Body of pancreas (tissue), 4 donors: ENCODE data around the gene PPP1R13B. TPM values are rescaled to one million over a fixed set of nuclear protein-coding genes. Genes with fewer than 3 reads are reported as not detected.

Experiments used
- ATAC-seq: fragments of 150-250 bp; one replicate; pipeline ENCODE4 v1.9.1; 2016
- DNase-seq, 4 donors: peaks; one replicate each; pipeline ENCODE4 v3.0.0-alpha.2; 2019
- H3K27ac ChIP-seq, 4 donors: fragments of 200-600 bp; sonication (generic); 1 replicate in 3 of 4; 2 replicates in 1 of 4; pipeline versions ENCODE4 v1.5.1 to v1.6.1; 2016 to 2019; ENCODE audit warnings: mild to moderate bottlenecking in 1 of 4, mixed read lengths in 1 of 4, moderate library complexity in 1 of 4
- H3K27me3 ChIP-seq, 2 donors: fragments of 200-600 bp; sonication (generic); one replicate each; pipeline ENCODE4 v1.6.0; 2016; ENCODE audit warnings: mild to moderate bottlenecking in 1 of 2
- H3K36me3 ChIP-seq, 2 donors: fragments of 200-600 bp; sonication (generic); replicated peaks in 1 of 2; 2 replicates each; pipeline ENCODE4 v1.5.1; 2016; ENCODE audit warnings: low read depth in 2 of 2; ENCODE audit not compliant: insufficient read depth in 1 of 2
- H3K4me1 ChIP-seq: fragments of 200-600 bp; sonication (generic); one replicate; pipeline ENCODE4 v1.6.0; 2016
- H3K4me3 ChIP-seq, 2 donors: fragments of 200-600 bp; sonication (generic); 1 replicate in 1 of 2; 2 replicates in 1 of 2; pipeline ENCODE4 v1.5.1; 2016 to 2019
- H3K9me3 ChIP-seq, 3 donors: fragments of 200-600 bp; sonication (generic); 1 replicate in 2 of 3; 2 replicates in 1 of 3; pipeline ENCODE4 v1.5.1; 2016
- CTCF ChIP-seq, 7 experiments: fragments of 450-650 bp in 4 of 7; fragments of 200-600 bp in 3 of 7; sonication (generic) in 3 of 7; IDR thresholded peaks; one replicate each; pipeline ENCODE4 v1.5.1; 2016 to 2019; ENCODE audit warnings: antibody characterized with exemption in 7 of 7
- POLR2A ChIP-seq, 3 donors: fragments of 450-650 bp; IDR thresholded peaks; one replicate each; pipeline ENCODE4 v1.6.1; 2016; ENCODE audit warnings: antibody characterized with exemption in 3 of 3, mild to moderate bottlenecking in 2 of 3
- WGBS, 2 donors: methylation state at CpG; one replicate each; pipeline ENCODE4 v1.1.5; 2017; 5-methylcytosine and 5-hydroxymethylcytosine counted together
- intact Hi-C: fragments of 100-400 bp; cut with DNase I; formaldehyde crosslinking; loops from one replicate; pipeline ENCODE4 v1.15.1; 2023
- total RNA-seq, 2 donors: library from RNA; depleted of rRNA; stranded (reverse); fragments of >200 nt; gene quantifications; one replicate each; pipeline ENCODE4 v1.1.0, GENCODE V29; 2016

PPP1R13B gene
- total RNA-seq, 2 donors from 2014 or later = 12.5 to 36.3 TPM

GRCh38 chr14:103892247-103892646 is 44.9 kb upstream of the PPP1R13B start:
- intact Hi-C loops = no loop called here
- TF ChIP-seq POLR2A (IDR thresholded peaks at IDR 0.05) = no peak
- TF ChIP-seq CTCF (IDR thresholded peaks at IDR 0.05) = no peak
- Histone ChIP-seq H3K4me3 (no peak overlapping the region), H3K4me1 (peaks cover 89% of the 10 kb centered on the region), H3K27ac (peak overlapping the region; percentile 86 to 92 (median 90)), H3K9me3 (no peaks in the 10 kb centered on the region), H3K27me3 (no peaks in the 10 kb centered on the region), H3K36me3 (no peaks in the 10 kb centered on the region)
- DNase-seq (no peak), ATAC-seq (peak; percentile 8)
- WGBS, 2 donors = 64 to 76% methylated on average over 8 of the region's 8 CpGs

- Histone ChIP-seq H3K4me1 (peaks cover 89% of the 10 kb centered on the region), H3K9me3 (no peaks in the 10 kb centered on the region), H3K27ac (peak overlapping the region; percentile 86 to 92 (median 90)), H3K27me3 (no peaks in the 10 kb centered on the region), H3K36me3 (no peaks in the 10 kb centered on the region), H3K4me3 (no peak overlapping the region)
- TF ChIP-seq CTCF (IDR thresholded peaks at IDR 0.05) (no peak), POLR2A (IDR thresholded peaks at IDR 0.05) (peak in 1 of 3 donors; percentile 40)
- WGBS, 2 donors = 57 to 78% methylated on average over 14 to 15 of the region's 15 CpGs
- peak in 3 of 4 donors; percentile 60 to 79 (median 75) for DNase-seq
- intact Hi-C loops = no loop called here
- peak; percentile 70 for ATAC-seq
Measured at GRCh38 chr14:103891667-103892215, 44.4 kb upstream of the PPP1R13B start.

- H3K4me3 ChIP-seq = no peak overlapping the region
- no peaks in the 10 kb centered on the region for H3K27me3 ChIP-seq
- H3K4me1 ChIP-seq = peaks cover 89% of the 10 kb centered on the region
- no peaks in the 10 kb centered on the region for H3K9me3 ChIP-seq
- peak in 2 of 3 donors; percentile 31 to 49 for TF ChIP-seq POLR2A (IDR thresholded peaks at IDR 0.05)
- TF ChIP-seq CTCF (IDR thresholded peaks at IDR 0.05) = no peak
- intact Hi-C loops = no loop called here
- DNase-seq = peak; percentile 86 to 93 (median 93)
- peak; percentile 72 for ATAC-seq
- peak overlapping the region; percentile 86 to 92 (median 90) for H3K27ac ChIP-seq
- 9% methylated on average over 6 to 18 of the region's 18 CpGs for WGBS, 2 donors
- no peaks in the 10 kb centered on the region for H3K36me3 ChIP-seq
Measured at GRCh38 chr14:103890821-103891666, 43.7 kb upstream of the PPP1R13B start.

- no peak for ATAC-seq
- peak overlapping the region; percentile 86 to 92 (median 90) for H3K27ac ChIP-seq
- H3K4me1 ChIP-seq = peaks cover 85% of the 10 kb centered on the region
- intact Hi-C loops = no loop called here
- no peak for DNase-seq
- H3K27me3 ChIP-seq = no peaks in the 10 kb centered on the region
- H3K4me3 ChIP-seq = no peak overlapping the region
- TF ChIP-seq POLR2A (IDR thresholded peaks at IDR 0.05) = no peak
- TF ChIP-seq CTCF (IDR thresholded peaks at IDR 0.05) = no peak
- H3K36me3 ChIP-seq = no peaks in the 10 kb centered on the region
- no peaks in the 10 kb centered on the region for H3K9me3 ChIP-seq
- 77 to 92% methylated on average over 6 to 10 of the region's 10 CpGs for WGBS, 2 donors
Measured at GRCh38 chr14:103890052-103890371, 42.6 kb upstream of the PPP1R13B start.
